ENCODE measurements around the gene TOMM6.
A peak's percentile ranks its signal among the peaks of the same experiment; 100 is the strongest.

The TOMM6 gene

DNA sequence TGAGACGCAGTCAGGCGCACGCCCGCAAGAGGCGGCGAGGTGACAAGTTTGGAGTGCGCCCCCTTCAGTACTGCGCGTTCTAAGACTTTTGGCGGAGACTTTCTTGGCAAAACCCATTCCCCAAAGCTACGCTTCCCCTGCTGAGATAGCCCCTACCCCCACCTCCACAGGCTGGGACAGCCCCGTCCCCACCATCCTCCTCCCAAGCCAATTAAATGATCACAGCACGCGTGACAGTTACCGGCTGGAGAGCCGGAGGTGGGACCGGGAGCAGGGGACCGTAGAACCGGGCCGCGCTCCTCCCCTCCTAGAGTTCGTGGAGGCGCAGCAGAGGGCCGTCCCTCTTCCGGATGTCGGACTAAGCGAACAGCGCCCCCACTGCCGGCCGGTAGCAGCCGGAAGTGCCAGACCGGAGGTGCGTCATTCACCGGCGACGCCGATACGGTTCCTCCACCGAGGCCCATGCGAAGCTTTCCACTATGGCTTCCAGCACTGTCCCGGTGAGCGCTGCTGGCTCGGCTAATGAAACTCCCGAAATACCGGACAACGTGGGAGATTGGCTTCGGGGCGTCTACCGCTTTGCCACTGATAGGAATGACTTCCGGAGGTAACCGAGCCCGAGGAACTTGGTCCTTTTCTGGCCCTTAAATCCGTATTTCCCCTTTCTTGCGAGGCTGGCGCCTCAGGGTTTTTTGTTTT, at the start of gene TOMM6:
Gene TOMM6 (plus strand): TSS at position 476 of the 699 bp plus-strand sequence. CDS start 4 bp downstream, at position 480.
- ChIA-PET CTCF (interaction anchor here (0.5 to 2.4 kb wide), 29 partner anchors 11 to 952 kb away, joined by 3 to 13 read pairs (median 4); partner anchors contain the start of genes BYSL, MED20 and TAF8), POLR2A (ENCODE audit: low non-redundant PET) (interaction anchor here (0.5 to 2.0 kb wide), 2 partner anchors 53 to 65 kb away, joined by 5 to 7 read pairs; no protein-coding TSS in a partner anchor)

DNA sequence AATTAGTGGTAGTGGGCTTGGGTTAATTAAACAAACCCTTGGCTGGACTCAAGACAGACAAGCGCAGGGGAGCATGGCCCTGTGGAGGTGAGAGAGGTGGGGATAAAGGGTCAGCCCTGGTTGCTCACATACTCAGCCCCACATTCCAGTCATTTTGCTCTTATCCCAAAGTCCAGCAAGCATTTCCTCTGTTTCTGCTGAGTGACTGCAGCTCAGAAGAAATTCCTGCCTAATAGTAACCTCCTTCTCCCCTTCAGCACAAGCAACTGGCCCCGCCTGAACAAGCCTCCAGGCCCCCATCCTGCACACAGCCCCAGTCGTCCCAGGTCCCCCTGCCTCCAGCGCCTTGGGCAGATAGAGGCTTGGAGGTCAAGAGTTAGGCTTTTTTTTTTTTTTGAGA, 48.5 kb upstream of the TOMM6 start:
- no peak overlapping the region for H3K27ac ChIP-seq
- TF ChIP-seq, protein P1, sequence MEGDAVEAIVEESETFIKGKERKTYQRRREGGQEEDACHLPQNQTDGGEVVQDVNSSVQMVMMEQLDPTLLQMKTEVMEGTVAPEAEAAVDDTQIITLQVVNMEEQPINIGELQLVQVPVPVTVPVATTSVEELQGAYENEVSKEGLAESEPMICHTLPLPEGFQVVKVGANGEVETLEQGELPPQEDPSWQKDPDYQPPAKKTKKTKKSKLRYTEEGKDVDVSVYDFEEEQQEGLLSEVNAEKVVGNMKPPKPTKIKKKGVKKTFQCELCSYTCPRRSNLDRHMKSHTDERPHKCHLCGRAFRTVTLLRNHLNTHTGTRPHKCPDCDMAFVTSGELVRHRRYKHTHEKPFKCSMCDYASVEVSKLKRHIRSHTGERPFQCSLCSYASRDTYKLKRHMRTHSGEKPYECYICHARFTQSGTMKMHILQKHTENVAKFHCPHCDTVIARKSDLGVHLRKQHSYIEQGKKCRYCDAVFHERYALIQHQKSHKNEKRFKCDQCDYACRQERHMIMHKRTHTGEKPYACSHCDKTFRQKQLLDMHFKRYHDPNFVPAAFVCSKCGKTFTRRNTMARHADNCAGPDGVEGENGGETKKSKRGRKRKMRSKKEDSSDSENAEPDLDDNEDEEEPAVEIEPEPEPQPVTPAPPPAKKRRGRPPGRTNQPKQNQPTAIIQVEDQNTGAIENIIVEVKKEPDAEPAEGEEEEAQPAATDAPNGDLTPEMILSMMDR (conservative IDR thresholded peaks at IDR 0.05; ENCODE audit: low read depth), result no peak
- DNase-seq (ENCODE audit: low spot score), result no peak
- ChIA-PET POLR2A (ENCODE audit: low non-redundant PET) (interaction anchor here (0.7 kb wide), 1 partner anchor 10 kb away, joined by 8 read pairs; no protein-coding TSS in a partner anchor), CTCF (interaction anchor here (0.6 kb wide), 1 partner anchor 714 kb away, joined by 3 read pairs; no protein-coding TSS in a partner anchor)

More for the DNA sequence above, at the start of gene TOMM6:
- H3K27ac ChIP-seq, result peak within 1 kb of the TSS; percentile 89
- DNase-seq (ENCODE audit: low spot score), result peak; percentile 89
- TF ChIP-seq, protein P1 (conservative IDR thresholded peaks at IDR 0.05; ENCODE audit: low read depth), result peak; percentile 85

DNA sequence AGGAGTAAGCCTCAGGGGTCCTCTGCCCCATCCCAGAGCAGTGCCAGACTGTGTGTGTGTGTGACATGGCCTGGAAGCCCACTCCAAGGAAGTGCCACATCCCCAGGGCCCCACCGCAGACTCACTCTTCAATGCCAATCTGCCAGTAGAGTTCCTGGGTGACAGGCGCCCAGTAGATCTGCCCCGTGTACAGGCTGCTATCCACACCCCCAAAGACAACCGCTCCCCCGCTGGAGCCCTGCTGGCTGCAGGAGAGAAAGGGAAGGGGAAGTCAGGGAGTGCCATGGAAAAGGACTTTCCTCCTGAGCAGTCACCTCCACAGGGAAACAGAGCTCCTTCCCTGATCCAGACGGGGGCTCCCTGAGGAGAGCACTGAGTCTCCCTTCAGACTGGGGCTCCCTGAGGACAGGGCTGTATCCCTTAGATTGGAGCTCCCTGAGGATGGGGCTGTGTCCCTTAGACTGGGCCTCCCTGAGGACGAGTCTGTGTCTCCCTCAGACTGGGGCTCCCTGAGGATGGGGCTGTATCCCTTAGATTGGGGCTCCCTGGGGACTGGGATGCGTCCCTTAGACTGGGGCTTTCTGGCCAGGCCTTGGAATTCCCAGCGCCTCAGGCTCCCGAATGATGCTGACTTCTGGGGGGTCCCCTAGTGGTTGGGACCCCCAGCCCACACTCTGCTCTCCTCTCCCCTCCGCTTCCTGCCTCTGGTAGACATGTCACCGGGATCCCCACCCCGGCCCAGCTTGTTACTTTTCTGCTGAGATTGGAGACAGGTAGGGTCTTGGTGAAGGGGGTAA, 46.9 kb upstream of the TOMM6 start:
- no peak for DNase-seq (ENCODE audit: low spot score)
- TF ChIP-seq, protein P1 (conservative IDR thresholded peaks at IDR 0.05; ENCODE audit: low read depth), result no peak
- ChIA-PET POLR2A (ENCODE audit: low non-redundant PET) (no interaction called here), CTCF (interaction anchor here (0.6 to 1.0 kb wide), 2 partner anchors 36 to 105 kb away, joined by 4 to 5 read pairs; no protein-coding TSS in a partner anchor)
- H3K27ac ChIP-seq, result no peak overlapping the region

DNA sequence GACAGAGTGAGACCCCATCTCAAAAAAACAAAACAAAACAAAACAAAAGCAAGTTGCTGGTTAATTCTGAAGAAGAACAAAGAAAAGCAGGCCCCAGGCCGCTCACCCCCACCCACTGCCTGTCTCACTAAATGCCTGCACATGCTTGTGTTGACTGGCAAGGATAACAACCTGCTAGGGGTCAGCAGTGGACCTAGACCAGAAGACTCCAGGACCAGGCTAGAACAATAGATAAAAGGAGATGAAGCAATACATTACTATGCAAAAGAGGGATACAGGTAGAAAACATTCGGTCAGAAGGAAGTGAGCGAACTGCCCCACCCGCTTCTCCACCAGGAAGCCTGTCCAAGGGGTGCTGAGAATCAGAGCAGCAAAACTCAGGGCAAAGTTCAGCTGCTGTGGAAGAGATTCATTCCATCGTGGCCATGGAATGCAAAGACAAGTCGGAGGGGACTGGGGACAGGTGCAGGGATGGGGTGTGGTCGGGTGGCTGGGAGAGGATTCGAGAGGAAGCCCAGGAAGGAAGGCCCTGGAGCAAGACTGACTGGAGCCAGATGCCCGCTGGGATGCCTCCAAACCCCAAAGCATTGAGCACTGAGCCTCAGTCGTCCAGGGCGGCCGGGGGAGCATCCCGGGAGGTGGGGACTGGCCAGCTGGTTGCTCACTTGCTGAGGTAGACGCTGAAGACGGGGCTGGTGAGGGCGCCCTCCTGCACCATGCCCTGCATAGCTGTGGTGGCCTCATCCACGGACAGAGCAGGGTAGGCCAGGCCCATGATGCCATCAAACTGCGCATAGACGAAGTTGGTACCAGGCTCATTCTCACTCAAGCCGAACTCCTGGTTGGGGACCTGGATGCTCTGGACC, 45.6 kb upstream of the TOMM6 start:
- CTCF ChIA-PET, result interaction anchor here (0.5 to 1.0 kb wide), 2 partner anchors 34 to 139 kb away, joined by 3 to 5 read pairs; no protein-coding TSS in a partner anchor
- TF ChIP-seq, protein P1 (conservative IDR thresholded peaks at IDR 0.05; ENCODE audit: low read depth), result no peak
- no peak for DNase-seq (ENCODE audit: low spot score)
- no peak overlapping the region for H3K27ac ChIP-seq
- POLR2A ChIA-PET (ENCODE audit: low non-redundant PET), result no interaction called here

DNA sequence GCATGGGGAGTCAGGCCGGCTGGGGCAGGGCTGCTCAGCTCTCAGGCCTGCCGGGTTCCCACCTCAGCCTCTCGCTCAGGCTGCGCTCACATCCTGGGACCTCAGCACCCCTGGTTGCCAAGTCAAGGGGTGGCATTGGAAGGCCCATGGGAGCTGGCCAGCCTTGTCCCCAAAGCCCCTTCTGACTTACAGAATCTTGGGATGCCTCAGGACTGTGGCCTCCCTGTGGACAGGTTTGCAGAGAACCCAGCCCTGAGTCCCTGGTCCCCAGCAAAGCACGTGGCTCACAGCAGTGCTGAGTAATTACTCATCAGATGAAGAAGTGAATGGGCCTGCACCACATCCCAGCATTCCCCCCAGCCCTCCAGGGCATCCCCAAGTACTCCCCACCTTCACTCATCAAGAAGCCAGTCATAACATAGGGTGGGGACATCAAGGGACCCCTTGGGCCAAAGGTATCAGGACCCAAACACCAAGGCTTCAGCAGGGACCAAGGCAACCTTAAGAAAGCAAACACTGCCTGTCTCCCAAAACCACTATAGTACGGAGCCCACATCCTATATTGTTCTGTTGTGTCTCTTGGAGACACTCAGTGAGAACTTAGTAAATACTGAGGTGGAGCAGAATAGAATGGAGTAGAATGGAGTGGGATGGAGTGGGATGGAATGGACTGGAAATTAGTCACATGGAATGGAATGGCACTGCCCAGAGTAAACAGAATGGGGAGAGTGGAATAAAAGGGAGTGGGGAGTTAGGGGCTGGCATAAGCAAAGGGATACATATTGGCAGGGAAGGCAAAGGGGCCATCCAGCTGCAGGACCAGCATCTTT, 43.9 kb upstream of the TOMM6 start:
- DNase-seq (ENCODE audit: low spot score), result no peak
- TF ChIP-seq, protein P1 (conservative IDR thresholded peaks at IDR 0.05; ENCODE audit: low read depth), result no peak
- ChIA-PET CTCF (no interaction called here), POLR2A (ENCODE audit: low non-redundant PET) (no interaction called here)
- H3K27ac ChIP-seq, result no peak overlapping the region
